Coronary artery (tissue), 2 donors: ENCODE measurements around the gene FBN3.

Experiments used
- DNase-seq: peaks from one replicate; pipeline ENCODE4 v3.0.0-alpha.2; 2017; ENCODE audit warnings: low spot score
- H3K27ac ChIP-seq, 2 donors: fragments of 200-600 bp; sonication (generic); one replicate each; pipeline ENCODE4 v1.5.1; 2016 to 2019
- H3K4me3 ChIP-seq: fragments of 200-600 bp; sonication (generic); 2 replicates; pipeline ENCODE4 v1.5.1; 2016; ENCODE audit warnings: mild to moderate bottlenecking, moderate library complexity
- TF ChIP-seq, protein P1 (sequence below): fragments of 200-600 bp; sonication (generic); IDR thresholded peaks from one replicate; pipeline ENCODE4 v1.5.1; 2019; ENCODE audit warnings: antibody characterized with exemption

The FBN3 gene

DNA sequence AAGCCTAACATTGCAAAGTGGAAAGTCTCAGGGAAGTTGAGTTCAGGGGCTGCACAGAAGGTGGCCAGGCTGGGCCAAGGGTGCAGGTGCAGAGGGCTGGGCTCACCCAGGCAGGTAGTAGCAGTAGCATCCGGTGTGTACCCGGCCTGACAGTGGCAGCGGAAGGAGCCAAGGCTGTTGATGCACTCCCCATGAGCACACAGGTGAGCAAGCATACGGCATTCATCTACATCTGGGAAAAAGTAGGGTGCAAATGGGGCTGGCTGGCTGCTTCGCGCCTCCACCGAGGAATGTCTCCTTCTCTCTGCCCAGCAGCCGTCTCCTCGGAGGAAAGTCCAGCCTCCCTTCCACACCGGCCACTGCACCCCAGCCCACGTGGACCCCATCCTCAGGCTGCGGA, 66.3 kb downstream of the FBN3 start:
- TF ChIP-seq, protein P1, sequence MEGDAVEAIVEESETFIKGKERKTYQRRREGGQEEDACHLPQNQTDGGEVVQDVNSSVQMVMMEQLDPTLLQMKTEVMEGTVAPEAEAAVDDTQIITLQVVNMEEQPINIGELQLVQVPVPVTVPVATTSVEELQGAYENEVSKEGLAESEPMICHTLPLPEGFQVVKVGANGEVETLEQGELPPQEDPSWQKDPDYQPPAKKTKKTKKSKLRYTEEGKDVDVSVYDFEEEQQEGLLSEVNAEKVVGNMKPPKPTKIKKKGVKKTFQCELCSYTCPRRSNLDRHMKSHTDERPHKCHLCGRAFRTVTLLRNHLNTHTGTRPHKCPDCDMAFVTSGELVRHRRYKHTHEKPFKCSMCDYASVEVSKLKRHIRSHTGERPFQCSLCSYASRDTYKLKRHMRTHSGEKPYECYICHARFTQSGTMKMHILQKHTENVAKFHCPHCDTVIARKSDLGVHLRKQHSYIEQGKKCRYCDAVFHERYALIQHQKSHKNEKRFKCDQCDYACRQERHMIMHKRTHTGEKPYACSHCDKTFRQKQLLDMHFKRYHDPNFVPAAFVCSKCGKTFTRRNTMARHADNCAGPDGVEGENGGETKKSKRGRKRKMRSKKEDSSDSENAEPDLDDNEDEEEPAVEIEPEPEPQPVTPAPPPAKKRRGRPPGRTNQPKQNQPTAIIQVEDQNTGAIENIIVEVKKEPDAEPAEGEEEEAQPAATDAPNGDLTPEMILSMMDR: no peak
- no peak overlapping the region for H3K4me3 ChIP-seq
- no peak for DNase-seq
- H3K27ac ChIP-seq: no peak overlapping the region

DNA sequence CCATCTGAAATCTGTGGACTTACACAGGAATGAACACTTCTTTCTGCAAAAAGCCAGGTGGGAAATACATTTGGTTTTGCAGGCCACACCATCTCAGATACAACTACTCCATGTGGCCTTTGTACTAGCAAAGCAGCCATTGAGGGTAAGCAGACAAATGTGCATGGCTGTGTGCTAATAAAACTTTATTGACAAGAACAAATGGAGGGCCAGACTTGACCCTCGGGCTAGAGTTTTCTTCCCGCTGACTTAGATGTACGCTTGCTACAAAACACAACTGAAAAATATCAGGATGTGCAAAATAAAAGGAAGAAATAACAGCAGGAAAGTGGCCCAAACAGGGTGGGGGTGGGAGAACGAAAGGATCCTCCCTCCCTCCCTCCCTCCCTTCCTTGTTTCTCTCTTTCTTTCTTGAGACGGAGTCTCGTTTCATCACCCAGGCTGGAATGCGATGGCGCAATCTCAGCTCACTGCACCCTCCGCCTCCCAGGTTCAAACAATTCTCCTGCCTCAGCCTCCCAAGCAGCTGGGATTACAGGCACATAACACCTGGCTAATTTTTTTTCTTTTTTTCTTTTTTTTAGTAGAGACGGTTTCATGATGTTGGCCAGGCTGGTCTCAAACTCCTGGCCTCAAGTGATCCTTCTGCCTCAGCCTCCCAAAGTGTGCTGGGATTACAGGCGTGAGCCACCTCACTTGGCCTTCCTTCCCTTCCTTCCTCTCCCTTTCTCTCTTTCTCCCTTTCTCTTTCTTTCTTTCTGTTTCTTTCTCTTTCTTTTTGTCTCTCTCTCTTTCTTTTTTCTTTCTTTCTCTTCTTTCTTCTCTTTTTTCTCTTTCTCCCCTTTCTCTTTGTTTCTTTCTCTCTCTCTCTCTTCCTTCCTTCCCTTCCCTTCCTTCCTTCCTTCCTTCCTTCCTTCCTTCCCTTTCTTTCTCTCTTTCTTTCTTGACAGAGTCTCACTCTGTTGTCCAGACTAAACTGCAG, 67.5 kb downstream of the FBN3 start:
- no peak for DNase-seq
- no peak overlapping the region for H3K4me3 ChIP-seq
- H3K27ac ChIP-seq: no peak overlapping the region
- TF ChIP-seq, protein P1: no peak

GRCh38 chr19:8080832-8081231, 68.6 kb downstream of the FBN3 start:
- no peak for DNase-seq
- TF ChIP-seq, protein P1: no peak
- Histone ChIP-seq H3K4me3 (no peak overlapping the region), H3K27ac (no peak overlapping the region)

DNA sequence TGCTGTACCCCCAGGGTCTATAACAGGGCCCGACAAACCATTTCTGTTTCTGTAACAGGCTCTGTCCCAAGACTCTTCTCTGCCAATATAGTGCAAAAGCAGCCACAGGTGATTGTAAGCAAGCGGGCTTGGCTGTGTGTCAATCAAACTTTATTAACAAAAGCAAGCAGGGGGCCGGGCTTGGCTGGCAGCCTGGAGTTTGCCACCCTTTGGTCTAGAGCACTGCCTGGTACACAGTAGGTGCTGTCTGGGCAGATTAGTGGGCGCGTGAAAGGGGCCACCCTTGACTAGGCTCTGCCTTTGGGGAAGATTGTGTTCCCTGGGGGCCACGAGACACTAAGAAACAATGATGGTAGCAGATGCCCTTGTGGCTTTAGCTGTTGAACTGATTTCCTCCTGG, 69.4 kb downstream of the FBN3 start:
- TF ChIP-seq, protein P1: no peak
- no peak for DNase-seq
- no peak overlapping the region for H3K4me3 ChIP-seq
- no peak overlapping the region for H3K27ac ChIP-seq

DNA sequence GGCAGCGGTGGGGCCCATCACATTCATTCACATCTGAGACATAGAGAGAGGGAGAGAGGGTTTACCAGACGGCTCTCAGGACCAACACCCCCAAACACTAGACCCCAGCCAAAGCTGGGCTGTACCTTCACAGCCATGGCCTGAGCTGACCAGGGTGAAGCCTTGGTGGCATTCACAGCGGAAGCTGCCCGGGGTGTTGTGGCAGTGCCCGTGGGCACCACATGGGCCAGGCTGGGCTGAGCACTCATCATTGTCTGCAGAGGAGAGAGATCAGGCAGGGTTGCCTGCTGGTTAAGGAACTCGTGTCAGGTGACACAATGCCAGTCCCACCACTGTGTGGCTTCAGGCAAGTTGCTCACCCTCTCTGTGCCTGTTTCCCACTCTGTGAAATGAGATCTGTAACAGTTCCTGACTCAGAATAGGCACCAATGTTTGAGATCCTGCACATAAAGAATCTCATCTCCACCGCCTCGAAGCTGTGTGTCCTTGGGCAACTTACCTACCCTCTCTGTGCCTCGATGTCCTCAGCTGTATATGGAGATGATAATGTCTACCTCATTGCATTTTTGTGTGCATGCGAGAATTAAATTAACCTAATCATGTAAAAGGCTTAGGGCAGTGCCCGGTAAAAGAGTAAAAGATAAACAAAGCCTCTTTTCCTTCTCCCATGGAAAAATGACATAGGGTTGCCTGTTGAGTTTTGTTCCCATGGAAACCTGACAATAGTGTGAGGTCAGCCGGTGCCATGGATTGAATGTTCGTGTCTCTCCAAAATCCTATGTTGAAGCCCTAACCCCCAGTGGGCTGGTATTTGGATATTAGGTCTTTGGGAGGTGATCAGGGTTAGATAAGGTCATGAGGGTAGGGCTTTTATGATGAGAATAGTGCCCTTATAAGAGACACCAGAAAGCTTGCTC, 74.0 kb downstream of the FBN3 start:
- TF ChIP-seq, protein P1: no peak
- no peak for DNase-seq
- Histone ChIP-seq H3K4me3 (no peak overlapping the region), H3K27ac (no peak overlapping the region)

DNA sequence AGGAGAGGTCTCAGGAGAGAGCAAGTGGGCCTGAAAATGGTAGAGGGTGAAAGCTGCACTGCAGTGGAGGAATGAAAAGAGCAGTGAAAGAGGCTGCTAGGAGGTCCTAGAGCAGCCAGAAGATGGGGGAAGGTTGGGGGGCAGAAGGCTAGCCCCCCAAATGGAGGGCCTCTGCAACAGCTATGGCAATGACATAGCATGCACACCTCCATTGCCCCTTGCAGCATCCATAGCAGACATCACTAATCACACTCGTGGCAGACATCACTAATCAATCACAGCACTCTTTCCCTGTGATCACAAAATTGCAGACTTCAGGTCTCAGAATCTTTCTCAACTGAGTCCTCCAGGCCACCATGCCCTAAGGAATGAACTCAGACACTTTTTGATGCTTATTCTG, 74.9 kb downstream of the FBN3 start:
- H3K27ac ChIP-seq: no peak overlapping the region
- no peak overlapping the region for H3K4me3 ChIP-seq
- TF ChIP-seq, protein P1: no peak
- DNase-seq: no peak
